GM21381 (cell line): ENCODE results near the gene ILDR2.

Source experiments
- ATAC-seq: cut with Tn5 transposase; IDR thresholded peaks from one replicate; pipeline ENCODE4 v1.9.1; 2021; ENCODE audit warnings: mild to moderate bottlenecking, moderate library complexity; ENCODE audit not compliant: unreplicated experiment

Gene ILDR2

GRCh38 chr1:166925810-166926478, 49.4 kb downstream of the ILDR2 start:
- ATAC-seq: no peak

GRCh38 chr1:166924823-166925541, 50.4 kb downstream of the ILDR2 start:
- ATAC-seq: peak; percentile 61

GRCh38 chr1:166920561-166921475, 54.5 kb downstream of the ILDR2 start:
- ATAC-seq: no peak

DNA sequence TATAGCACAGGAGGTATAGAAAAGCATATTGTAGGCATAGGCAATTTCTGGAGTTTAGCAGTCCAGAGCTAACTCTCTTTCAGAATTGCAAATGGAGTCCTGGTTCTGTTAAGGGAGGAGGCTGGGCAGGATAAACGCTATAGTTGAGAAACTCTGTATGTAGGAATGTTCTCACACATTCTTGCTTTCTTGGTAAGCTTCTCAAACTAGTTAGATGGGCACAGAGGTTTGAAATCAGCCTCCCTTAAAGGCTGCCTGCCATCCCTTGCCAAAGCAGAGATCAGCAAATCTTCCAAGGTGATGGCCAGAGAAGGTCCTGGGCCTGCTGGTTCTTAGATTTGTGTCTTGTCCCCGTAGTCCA, 56.4 kb downstream of the ILDR2 start:
- ATAC-seq: no peak

DNA sequence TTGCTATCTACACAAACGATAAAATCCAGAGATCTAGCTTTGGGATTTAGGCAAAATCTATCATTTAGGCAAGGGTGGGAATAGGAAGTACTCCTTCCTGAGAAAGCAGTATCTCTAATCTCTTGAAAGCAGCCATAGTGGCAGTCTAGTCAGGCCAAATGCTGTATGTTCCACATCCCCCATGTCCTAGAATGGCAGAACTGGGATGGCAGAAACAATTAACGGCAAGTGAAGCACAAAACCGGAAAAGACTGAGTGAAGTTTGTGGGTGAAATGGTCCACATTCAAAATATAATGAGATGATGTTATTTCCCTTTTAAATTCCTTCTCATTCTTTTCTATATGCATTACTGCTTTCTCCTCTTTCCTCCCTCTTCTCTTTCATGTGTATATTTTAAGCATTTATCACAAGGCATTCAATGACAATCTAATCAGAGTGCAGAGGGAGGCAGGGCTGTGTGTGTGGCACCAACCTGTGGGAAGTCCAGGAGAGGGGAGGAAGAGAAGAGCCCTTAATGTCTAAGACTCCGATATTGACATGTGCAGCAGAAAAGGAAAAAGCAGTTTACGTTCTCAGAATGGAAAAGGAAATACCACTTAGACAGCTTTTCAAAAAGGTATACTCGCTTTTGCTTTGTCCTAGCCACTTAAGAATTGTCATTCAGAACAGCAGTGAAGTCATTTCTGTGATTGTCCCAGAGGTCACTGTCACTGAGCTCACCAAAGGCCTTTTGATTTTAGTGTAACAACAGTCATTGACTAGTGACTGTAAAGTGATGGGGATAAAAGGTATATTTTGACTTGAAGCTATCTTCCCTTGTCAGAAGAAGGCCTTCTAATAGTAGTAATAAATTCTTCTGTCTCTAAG, 57.0 kb downstream of the ILDR2 start:
- no peak for ATAC-seq

DNA sequence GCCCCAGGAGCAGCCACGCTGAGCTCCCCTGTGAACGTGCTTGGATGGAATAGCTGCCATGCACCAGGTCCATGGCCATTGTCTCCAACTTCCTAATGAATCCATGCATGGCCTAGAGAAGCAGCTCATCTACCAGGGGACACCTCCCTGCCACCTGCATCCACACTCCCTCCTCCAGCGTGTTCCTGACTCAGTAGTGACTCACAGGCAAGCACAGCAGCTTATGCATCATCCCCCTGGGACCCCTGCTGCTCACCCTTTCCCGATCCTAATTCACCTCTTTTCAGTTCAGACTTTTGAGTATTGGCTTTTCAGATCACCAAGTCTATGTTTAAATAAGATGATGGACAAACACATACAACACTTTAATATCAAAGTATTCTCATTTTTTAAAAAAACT, 59.4 kb downstream of the ILDR2 start:
- ATAC-seq: no peak

DNA sequence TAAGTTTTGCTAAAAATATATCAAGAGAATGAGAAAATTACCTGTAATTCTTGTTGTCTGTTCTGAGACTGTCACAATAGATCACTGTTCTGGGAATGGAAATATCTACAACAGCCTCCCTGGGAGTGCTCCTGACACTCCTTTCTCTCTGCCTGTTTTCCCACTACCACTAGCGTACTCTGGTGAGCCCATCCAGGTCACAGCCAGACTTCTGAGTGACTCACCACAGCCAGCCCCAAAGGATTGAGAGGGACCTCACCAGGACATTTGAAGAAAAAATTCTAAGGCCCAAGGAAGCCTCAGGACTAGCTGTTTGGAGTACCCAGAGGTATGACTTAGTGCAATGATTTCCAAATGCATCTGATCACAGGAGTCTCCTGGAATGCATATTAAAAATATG, 60.3 kb downstream of the ILDR2 start:
- ATAC-seq: no peak

DNA sequence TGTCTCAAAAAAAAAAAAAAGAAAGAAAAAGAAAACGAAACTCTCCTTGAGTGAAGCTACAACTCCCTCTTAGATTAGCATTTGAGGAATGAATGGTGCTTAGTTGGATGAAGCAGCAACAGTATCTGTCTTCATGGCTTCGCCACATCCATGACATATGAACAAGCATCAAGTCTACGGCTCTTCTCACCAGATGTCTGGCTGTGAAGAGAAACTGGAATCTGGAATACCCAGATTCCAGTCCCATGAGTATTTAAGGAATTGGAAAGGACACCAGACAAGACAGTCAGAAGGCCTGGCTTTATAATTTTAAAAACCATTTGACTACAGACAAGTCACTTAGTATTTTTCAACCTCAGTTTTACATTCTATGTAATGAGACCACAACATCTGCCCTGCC, 61.2 kb downstream of the ILDR2 start:
- no peak for ATAC-seq

- no peak for ATAC-seq
These were observed 63.7 kb downstream of the ILDR2 start for GRCh38 chr1:166911624-166912023.

DNA sequence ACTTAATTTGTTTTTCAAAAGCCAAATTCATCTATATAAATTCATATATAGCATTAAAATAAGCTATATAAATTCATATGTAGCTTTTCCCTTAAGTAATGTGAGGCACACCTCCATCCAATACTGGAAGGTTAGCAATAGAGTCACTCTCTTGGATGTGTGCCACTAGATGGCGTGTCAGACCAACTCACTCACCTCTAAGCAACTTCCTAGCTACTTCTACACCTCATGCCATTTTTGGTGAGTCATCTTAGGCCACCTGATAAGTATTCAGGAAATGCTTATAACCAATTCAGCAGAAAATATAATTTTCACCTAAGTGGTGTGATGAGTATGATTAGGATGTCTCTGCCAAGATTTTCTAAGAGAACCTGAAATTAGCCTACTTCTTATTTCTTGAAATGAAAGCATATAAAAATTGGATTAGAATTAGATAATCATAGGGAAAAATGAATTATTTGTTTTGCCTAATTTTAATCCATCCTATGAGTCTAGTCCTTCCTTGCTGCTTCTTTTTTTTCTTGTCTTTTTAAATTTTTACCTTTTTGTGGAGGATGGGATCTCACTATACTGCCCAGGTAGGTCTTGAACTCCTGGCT, 64.8 kb downstream of the ILDR2 start:
- peak; percentile 95 for ATAC-seq

DNA sequence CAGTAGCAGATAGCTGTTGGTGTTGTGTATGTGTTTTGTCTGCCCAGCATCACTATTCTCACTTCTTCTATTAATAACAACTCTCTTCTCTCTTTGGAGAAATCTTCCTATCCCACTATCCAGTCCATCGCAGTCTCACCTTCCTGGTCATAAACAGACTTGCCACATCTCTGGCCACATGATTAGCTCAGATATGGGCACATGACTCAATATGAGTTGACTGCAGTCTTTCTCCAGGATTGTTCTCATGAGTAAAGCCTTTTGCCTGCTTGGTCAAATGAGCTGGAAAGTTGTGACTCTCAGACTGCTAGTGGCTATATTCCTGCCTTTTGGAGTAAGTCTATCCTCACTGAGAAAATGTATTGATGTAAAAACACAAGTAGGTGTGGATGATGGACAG, 66.4 kb downstream of the ILDR2 start:
- ATAC-seq: no peak

GRCh38 chr1:166907763-166908162, 67.6 kb downstream of the ILDR2 start:
- ATAC-seq: peak; percentile 46

- ATAC-seq: no peak
These were observed 68.3 kb downstream of the ILDR2 start for GRCh38 chr1:166907051-166907450.

GRCh38 chr1:166906647-166907046, 68.7 kb downstream of the ILDR2 start:
- no peak for ATAC-seq

- no peak for ATAC-seq
These were observed 69.4 kb downstream of the ILDR2 start for GRCh38 chr1:166905900-166906299.

DNA sequence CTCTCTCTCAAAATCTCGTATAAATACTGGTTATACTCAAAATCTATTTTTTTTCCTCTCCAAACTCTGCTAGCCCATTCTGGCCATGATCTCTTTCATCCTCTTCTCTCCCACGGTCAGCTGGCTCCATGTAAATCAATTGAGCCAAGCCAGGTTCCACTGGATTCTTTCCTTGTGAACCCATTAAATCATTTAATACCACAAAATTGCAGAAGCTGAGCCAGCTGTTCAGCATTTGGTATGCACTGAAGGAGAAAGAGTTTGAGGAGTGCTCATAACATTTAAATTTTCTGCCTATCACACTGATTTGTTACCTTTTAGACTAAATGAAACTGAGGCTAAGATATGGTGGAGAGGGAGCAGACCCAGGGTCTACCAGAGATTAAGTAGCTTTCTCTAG, 70.2 kb downstream of the ILDR2 start:
- ATAC-seq: no peak

DNA sequence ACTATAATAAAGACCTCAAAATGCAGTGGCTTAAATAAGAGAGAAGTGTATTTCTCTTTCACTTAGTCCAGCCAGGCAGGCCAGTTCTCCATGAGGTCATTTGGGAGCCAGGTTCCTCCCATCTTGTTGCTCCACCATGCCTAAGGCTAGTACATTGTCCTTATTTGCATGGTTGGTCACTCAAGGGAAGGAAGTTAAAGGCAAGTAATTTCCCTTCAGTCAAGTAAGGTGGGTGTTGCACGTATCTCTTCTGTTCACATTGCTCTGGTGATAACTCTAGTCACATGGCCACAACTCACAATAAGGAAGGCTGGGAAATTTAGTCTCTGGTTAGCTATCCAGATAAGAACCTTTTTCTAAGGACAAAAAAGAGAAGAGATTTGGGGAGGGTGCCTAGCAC, 72.1 kb downstream of the ILDR2 start:
- ATAC-seq: no peak

DNA sequence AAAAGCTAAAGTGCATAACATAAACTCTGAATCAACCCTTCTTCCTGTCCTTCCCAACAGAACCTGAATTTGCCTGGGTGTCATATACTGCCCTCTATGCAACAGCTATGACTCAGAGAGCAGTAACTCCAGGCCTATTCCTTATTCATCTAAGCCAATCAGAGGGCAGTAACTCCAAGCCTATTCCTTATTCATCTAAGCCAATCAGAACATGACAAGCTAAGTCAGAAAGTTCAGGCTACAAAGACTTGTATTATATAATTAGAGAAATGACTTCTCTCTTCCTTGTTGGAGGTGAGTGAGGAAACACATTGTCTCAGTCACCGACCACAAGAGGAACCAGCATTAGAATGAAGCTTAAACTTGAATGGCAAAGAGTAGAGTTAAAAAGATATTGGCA, 73.1 kb downstream of the ILDR2 start:
- no peak for ATAC-seq

- ATAC-seq: no peak
These were observed 74.4 kb downstream of the ILDR2 start for GRCh38 chr1:166900987-166901386.

- ATAC-seq: no peak
These were observed 75.6 kb downstream of the ILDR2 start for GRCh38 chr1:166899769-166900168.
